Dermis blood vessel endothelial cell (primary cell): ENCODE measurements around the gene GPR108. TPM values are rescaled to one million over a fixed set of nuclear protein-coding genes. Genes with fewer than 3 reads are reported as not detected.

ENCODE experiments used
- DNase-seq: peaks from one replicate; pipeline ENCODE4 v3.0.0; 2010
- total RNA-seq: library from RNA; depleted of rRNA; stranded (reverse); fragments of >200 nt; gene quantifications from 2 replicates; pipeline ENCODE4 v1.2.3, GENCODE V29; 2014

GPR108 gene
- total RNA-seq, 1 donor from 2014 or later = 56.2 TPM

DNA sequence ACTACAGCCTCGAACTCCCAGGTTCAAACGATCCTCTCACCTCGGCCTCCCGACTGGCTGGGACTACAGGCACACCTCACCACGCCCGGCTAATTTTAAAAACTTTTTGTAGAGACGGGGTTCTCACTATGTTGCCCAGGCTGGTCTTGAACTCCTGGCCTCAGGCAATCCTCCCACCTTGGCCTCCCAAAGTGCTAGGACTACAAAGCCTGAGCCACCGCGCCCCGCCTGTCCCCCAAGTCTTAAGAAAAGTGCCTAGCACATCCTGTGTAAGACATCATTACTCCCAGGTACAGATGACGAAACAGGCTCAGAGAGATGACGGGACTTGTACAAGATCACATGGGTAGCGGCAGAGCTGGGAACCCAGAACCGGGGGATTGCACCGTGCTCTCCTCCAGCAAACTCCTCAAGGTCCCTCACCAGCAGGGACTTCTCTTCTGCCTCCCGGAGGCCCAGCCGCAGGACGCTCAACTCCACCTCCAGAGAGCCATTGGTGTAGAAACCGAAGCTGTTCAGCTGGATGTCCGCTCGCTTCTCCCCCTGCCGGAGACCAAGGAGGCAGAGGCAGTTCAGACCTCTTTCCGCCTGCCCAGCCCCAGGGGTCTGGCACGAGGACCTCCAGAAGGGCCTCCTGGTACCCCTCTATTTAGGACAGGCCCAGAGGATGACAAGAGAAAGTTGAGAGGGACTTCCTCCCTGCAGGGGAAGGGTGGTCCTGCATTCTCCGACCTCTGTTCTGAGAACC lies 1.0 kb downstream of the GPR108 start:
- peak; percentile 91 for DNase-seq

DNA sequence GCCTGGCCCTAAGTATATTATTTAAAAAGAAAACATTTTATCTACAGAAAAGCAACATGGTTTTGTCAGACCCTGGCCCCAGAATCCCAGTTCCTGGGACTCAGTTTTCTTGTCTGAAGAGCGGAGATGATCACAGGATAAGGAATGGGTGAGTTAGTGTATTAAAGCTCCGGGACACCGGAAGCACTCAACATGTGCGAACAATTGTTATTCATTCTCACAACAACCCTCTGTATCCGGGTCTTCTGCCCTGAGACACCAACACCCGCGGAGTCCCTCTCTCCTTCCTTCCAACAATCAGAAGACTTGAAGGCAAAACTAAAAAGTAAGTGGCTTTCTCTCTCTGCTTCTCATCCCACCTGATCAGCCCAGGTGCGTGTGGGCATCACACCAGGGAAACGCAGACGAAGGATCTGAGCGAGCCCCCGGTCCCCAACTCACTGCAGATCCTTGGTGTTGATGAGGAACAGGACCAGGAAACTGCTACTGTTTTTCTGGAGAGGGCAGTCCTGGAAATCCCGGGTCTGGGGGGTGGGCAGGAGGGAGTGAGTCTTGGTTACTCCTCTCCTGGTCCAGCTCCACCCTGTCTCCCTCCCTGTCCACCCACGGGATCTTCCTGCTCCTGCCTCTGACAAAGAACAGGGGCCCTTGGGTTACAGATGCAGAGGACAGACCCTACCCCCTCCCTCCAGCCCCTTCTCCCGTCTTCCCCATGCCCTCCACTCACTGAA lies 2.0 kb downstream of the GPR108 start:
- DNase-seq = peak; percentile 72

DNA sequence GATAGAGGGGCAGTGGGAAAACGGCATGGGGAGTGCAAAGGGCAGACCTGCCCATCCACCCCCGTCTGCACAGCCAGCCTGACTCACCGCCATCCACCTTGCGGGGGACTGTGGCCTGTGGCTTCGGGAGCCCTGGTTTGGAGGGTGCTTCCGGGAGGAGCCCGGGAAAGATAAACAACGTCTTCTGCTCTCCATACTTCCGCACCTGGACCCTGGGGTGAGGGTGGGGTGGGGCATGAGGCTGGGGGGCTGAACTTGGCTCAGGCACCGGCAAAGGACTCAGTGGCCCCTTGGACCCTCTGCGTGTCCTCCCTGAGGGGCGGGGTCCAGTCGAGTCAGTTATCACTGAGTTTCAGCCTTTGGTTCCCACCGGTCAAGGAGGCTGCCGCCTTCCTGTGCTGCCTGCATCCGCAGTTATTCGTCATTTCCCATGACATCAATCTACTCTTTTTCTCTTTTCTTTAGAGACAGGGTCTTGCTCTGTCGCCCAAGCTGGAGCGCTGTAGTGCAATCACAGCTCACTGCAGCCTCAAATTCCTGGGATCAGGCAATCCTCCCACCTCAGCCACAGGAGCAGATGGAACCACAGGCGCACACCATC lies 3.2 kb downstream of the GPR108 start:
- peak; percentile 82 for DNase-seq

DNA sequence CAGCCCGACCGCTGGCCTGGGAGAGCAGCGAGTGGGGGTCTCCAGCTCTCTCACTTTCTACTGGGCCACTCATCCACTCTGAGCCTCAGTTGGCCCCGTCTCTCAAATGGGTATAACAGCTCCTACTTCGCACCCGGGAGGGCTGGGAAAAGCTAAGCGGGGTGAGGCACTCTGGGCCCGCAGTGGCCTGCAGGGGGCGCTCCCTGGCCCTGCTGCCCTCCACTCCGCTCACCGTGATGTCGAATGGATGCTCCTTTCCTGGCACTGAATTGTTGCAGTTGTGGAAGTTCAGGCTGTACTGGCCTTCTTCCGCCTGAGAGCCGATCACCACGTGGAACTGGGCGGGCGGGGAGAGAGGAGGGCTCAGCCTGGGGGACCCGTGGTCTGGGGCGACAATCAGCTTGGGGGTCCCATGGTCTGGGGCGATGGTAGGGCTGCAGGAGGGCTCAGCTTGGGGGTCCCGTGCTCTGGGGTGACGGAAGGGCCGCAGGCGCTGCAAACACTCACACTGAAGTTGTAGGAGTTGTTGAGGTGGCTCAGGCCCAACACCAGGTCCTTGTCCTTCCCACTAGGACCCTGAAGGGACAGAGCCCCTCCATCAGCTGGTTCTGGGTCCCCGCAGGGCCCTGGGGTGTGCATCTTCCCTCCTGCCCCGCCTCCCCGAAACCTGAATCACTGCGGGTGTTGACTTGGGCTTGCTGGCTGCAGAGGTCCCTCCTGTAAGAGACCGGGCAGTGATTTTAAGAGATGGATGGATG lies 3.9 kb downstream of the GPR108 start:
- DNase-seq = no peak

DNA sequence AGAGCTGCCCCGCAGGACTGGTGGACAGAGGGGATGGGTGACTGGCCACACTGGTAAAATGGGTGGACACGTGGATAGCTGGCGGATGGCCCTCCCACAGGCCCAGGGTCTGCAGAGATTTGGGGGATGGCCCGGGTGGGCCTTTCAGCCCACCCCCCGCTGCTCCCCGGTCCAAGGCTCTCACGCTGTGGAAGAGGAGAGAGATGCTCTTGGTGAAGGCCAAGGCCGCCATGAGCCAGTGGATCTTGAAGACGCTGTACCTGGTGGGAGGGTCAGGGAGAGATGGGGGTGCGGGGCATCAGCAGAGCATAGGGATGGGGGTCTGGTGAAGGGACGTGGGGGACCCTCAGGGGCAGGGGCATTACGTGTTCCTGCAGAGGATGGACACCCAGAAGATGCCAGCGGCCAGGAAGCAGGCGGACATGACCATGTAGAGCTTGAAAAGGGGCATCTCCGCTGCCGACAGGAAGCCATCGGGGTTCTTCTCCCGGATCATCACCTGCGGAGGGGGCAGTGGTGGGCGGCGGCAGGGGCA lies 4.5 kb downstream of the GPR108 start:
- no peak for DNase-seq

DNA sequence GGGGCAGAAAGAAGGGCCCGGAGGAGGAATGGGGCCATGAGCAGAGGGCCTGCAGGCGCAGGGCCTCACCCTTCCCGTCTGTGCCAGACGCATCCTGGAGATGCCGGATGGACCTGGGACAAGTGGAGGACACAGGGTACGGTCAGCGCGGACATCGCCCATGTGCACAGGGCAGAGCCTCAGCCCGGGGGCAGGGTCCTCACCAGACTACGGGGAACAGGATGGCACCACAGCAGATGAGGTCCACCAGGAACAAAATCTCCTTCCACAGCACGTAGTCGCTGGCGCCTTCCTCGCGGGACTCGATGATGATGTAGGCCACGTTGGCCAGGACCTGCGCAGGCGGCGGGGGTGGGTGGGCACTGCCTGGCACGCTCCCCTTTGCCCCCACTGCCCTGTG lies 5.6 kb downstream of the GPR108 start:
- DNase-seq = no peak

DNA sequence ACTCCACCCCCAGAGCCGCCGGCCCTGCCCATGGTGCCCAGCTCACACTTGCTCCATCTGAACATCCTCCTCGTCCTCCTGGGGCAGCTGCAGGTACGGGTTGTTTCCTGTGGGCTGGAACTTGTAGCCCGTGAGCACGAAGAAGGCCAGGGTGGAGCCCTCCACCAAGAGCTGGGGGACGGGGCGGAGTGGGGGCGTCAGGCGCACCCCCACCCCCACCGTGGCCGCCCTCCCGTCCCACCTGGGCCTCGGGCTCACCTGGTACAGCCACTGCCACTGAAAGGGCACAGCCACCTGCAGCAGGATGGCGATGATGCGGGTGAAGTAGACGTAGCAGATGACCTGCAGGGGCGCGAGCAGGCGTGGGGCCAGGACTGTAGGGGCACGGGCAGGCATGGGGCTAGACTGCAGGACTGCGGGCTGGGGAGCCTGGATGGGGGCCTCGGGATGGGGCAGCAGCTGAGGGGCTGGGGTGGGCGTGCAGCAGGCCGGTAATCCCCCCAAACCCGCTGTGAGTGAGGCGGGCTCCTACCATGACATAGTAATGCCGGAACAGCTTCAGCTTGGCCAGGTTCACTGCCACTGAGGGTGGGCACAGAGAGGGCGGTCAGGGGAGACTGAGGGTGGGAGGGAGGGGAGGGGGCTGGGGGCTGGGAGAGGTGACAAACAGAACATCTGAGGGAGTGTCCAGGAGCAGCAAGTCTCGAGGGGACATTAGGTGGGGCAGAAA lies 6.3 kb downstream of the GPR108 start:
- DNase-seq = no peak

DNA sequence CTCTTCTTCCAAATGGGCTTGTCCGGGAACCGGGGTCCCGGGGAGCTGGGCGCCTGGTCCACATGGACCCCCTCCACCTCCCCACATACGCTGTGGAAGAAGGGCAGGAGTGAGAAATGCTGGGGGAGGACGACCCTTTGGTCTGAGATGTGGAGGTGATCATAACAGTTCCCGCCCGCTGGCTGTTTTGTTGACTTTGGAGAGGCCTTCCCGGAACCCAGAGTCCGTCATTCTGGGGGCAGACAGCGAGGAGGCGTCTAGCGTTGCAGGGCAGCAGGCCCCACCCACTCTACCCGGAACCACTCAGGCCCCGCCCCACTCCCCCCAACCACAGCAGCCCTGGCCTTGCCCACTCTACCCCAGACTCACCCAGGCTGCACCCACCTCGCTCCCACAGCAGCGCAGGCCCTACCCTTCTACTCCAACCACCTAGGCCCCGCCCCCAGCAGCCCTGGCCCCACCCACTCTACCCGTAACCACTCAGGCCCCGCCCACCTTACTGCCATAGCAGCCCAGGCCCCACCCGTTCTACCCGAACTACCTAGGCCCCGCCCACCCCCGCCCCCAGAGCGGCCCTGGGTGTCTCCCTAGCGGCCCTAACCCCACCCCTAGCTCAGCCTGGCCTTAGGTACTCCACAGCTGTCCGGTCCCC lies 7.1 kb downstream of the GPR108 start:
- no peak for DNase-seq

DNA sequence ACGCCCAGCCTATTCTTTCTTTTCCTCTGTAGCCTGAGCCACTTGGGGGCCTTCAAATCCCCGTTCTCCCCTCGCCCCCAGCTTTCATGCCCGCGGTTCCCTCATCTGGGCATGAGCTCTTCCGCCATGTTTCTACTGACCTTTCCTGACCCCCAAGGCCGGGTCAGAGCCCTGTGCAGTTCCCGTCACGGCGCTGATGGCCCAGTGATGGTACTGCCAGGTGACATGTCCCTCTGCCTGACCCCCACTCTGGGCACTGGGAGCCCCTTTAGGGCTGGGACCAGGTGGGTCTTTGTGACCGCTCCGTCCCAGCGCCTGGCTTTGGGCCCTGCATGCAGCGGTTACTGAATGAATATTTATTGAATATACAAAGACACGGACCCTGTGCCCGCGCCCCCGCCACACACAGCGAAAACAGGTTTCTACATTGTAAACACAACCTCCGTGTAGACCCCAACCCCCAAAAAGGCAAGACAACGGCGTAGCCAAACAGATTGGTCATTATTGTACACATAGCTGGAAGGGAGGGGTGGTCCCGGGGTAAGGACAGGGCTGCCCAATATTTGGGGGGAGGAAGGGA lies 7.7 kb downstream of the GPR108 start:
- no peak for DNase-seq

DNA sequence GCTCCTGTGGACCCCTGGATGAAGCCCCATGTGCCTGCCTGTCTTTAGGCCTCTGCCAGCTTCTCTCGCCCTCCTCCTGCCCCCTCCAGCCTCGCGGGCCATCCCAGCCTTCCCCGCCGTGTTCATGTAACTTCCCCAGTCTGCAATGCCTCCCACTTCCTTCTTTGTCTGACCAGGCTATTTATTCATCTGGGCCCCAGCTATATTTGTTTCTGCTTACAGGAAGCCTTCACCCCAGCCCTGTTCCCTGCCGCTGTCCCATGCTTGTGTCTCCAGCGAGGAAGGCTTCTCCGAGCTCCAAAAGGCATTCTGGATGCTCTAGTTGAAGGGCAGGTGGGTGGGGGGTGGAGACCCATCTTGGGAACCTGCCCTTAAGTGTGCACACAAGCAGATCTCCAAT lies 9.0 kb downstream of the GPR108 start:
- peak; percentile 34 for DNase-seq

DNA sequence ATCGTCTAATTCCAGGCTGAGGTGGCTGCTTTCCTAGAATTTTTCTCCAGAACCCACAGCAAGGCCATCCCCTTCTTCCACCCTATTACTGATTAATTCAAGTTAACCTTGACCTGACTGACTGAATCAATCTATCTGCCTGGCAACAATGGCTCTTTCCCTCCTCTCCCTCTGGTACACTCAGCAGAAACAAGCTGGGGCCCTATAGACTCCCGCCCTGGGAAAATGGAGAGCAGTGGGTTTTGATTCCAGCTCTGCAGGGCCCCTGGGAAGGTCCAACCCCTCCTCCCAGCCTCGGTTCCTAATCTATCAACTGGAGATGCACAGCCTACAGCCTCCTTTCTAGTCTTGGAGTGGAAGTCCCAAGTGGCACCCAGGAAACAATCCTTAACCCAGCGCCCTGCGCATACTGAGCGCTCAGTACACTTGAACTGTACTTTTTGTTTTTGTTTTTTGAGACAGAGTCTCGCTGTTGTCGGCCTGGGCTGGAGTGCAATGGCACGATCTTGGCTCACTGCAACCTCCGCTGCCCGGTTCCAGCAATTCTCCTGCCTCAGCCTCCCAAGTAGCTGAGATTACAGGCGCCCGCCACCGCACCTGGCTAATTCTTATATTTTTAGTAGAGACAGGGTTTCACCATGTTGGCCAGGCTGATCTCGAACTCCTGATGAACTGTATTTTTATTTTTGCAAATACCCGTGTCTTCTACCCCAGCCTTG lies 11.7 kb downstream of the GPR108 start:
- DNase-seq = no peak

DNA sequence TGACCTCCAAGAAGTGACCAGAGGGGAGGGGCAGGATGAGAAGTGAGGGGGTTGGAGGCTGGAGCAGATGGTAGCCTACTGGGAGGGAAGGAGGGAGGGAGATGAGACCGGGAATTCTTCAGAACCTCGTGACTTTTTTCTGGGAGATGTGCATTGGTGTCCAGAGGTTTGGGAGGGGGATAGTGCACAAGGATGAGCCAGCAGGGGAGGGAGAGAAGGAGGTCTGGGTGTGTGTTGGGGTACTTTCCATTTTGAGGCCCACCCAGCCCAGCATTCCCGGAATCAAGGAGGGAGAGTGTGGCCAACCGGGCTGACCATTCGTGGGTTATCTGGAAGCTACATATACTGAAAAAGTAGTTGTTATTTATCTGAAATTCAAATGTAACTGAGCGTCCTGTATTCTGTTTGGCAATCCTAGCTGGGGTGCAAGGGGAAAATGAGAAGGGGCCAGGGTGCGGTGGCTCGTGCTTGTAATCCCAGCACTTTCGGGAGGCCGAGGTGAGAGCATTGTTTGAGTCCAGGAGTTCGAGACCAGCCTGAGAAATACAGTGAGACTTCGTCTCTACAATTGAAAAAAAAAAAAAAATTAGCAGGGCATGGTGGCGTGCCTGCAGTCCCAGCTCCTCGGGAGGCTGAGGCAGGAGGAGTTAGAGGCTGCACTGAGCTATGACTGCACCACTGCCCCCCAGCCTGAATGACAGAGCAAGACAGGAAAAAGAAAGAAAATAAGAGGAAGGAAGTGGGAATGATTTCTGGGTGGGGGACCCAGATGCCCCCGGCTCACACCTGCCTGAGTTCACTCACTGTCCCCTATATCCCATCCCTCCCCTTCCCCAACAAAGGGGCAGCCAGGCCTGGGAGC lies 12.5 kb downstream of the GPR108 start:
- no peak for DNase-seq

DNA sequence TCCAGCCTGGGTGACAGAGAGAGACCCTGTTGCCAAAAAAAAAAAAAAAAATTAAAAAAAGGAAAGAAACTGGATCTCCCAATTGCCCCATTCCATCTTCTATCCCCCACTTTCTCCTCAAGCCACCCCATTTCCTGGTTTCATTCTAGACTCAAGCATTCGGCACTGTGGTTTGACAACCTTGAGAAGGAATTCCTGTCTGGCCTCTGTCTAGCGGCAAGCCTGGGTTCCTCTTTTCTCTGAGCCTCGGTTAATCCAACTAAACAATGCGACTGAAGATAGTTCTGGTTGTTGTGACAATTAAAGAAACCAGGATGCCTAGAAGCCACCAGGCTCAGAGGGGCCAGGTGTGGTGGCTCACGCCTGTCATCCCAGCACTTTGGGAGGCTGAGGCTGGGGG lies 13.6 kb downstream of the GPR108 start:
- DNase-seq = no peak

DNA sequence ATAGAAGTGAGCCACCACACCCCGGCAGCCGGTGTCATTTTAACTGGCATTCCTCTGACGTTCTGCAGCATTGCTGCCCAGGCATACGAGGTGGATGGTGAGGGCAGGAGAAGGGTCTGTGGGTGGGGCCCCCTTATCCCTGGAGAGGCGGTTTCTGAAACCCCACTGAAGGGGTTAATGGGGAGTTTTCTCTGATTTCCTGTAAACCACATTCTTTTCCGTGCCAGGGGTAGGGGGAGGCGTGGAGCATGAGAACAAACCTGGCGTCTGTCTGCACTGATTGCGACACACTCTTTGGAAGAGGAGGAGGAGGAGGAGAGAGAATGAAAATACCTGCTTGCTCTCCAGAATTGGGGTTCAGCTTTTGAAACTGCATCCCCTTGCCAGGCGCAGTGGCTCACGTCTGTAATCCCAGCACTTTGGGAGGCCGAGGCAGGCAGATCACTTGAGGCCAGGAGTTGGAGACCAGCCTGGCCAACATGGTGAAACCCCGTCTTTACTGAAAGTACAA lies 14.2 kb downstream of the GPR108 start:
- DNase-seq = no peak

DNA sequence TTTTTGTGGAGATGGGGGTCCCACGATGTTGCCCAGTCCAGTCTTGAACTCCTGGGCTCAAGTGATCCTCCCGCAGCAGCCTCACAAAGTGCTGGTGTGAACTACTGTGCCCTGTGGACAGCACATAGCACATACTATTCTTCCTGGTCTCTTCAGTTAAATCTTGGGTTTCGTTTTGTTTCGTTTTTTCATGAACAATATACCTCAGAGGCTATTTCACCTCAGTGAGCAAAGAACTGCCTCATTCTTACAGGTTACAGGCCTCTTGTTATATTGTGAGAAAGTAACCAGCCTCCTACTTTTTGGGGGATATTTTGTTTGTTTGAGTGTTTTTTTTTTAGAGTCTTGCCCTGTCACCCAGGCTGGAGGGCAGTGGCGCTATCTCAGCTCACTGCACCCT lies 15.6 kb downstream of the GPR108 start:
- DNase-seq = no peak

DNA sequence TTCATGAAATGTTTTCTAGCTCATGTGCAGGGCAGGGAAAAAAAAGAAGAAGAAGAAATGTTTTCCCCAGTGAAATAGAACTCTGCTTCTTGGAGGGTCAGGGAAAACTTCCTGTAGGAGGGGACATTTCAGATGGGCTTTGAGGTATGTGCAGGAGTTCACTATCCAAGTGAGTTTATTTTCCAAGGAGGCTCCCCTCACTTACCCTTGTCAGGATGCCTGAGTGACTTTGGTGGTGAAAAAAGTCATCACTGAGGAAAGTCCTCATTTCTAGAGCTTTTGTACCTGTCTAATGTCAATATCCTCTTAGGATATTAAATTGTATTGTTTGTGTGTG lies 16.3 kb downstream of the GPR108 start:
- no peak for DNase-seq

DNA sequence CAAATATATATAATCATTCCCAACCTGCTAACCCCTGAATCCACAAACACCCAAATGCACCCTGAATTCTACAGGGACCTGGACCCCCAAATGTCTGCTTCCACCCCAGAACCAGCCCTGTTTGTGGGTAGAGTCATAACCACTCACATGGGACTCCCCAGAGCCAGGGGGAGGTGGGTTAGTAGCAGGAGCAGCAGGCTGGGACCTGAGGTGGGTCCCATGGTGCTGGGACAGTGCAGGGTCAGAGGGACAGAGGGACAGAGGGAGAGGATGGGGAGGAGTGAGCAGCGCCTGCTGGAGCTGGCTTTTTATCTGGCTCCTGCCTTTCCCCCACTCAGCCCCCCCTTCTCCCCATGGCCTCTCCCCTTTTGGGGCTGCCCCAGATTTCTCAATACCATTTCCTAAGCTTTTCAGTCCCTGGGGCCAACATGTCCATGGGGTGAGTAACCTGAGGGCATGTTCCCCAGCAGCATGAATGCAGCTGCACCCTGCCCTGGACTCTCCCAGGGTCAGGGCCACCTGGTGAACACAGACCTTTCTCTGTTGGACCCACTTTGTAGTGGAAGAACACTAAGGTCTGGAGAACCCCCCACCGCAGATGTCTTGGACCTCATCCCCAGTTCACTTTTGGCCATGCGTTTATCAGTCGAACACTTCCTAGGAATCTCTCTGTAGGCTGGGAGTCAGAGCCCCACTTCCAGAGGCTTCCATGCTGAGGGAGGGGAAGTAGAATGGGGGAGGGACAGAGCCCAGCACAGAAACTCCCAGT lies 16.8 kb downstream of the GPR108 start, which contains the start of gene C3:
Gene C3 (minus strand): TSS at position 282 of the 769 bp plus-strand sequence. CDS start 61 bp downstream, at position 221.
- DNase-seq = no peak

DNA sequence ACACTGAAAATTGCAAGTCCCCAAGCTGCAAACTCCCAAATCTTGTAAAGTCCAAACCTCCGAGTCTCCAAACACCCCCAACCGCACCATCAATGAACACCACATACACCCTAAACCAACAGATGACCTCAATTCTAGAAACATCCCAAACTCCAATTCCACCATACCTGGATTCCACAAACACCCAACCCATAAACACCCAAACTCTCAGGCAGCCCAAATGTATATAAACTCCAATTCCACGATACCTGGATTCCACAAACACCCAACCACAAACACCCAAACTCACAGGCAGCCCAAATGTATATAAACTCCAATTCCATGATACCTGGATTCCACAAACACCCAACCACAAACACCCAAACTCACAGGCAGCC lies 17.4 kb downstream of the GPR108 start:
- no peak for DNase-seq

DNA sequence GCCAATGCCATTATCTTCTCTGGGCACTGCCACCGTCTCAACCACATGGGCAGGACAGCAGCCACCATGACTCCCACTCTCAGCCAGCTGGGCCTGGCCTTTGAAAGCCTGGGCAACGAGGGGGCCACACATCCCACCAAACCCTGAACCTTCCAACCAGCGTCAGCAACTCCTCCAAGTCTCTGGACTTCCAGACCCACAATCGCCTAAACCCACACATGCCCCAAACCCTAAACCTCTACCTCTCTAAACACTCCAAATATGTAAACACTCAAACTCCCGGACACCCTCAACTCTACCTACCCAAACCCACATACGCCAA lies 17.9 kb downstream of the GPR108 start:
- no peak for DNase-seq
